HEK293 (cell line): ENCODE measurements around the gene PGPEP1.

ENCODE experiments used
- AEBP2 ChIP-seq: fragments of 450-650 bp; formaldehyde crosslinking; IDR thresholded peaks from 2 replicates; pipeline ENCODE4 v1.5.1; 2016; ENCODE audit warnings: missing biosample characterization, missing genetic modification characterization, borderline replicate concordance
- CTCF ChIP-seq: fragments of 450-650 bp; formaldehyde crosslinking; IDR thresholded peaks from 2 replicates; pipeline ENCODE4 v1.5.1; 2016; ENCODE audit warnings: missing biosample characterization, missing genetic modification characterization
- GLI2 ChIP-seq: fragments of 450-650 bp; formaldehyde crosslinking; IDR thresholded peaks from 2 replicates; pipeline ENCODE4; 2017; ENCODE audit warnings: missing biosample characterization, missing genetic modification characterization, low read depth, borderline replicate concordance
- GLI4 ChIP-seq: fragments of 450-650 bp; formaldehyde crosslinking; IDR thresholded peaks from 2 replicates; pipeline ENCODE4 v1.5.1; 2016; ENCODE audit warnings: missing biosample characterization, missing genetic modification characterization
- GLIS2 ChIP-seq: fragments of 450-650 bp; formaldehyde crosslinking; IDR thresholded peaks from 2 replicates; pipeline ENCODE4 v1.5.1; 2016; ENCODE audit warnings: missing biosample characterization, missing genetic modification characterization
- HOXA7 ChIP-seq: sonication (generic); formaldehyde crosslinking; IDR thresholded peaks from 2 replicates; pipeline ENCODE4 v1.8.1; 2022; ENCODE audit warnings: missing genetic modification reagents, borderline replicate concordance
- KLF7 ChIP-seq: fragments of 450-650 bp; formaldehyde crosslinking; IDR thresholded peaks from 2 replicates; pipeline ENCODE4 v1.5.1; 2016; ENCODE audit warnings: missing biosample characterization, missing genetic modification characterization, borderline replicate concordance
- SALL2 ChIP-seq: fragments of 450-650 bp; formaldehyde crosslinking; IDR thresholded peaks from 2 replicates; pipeline ENCODE4 v1.5.0; 2017; ENCODE audit warnings: missing biosample characterization, mild to moderate bottlenecking, missing genetic modification characterization, borderline replicate concordance
- SCRT1 ChIP-seq: fragments of 450-650 bp; formaldehyde crosslinking; IDR thresholded peaks from 2 replicates; pipeline ENCODE4 v1.5.1; 2016; ENCODE audit warnings: missing biosample characterization, missing genetic modification characterization, borderline replicate concordance
- TCF7L2 ChIP-seq: IDR thresholded peaks from 2 replicates; pipeline ENCODE4 v1.6.1; 2011; ENCODE audit warnings: low read depth, mild to moderate bottlenecking, inconsistent platforms, low read length, moderate library complexity, borderline replicate concordance
- ZBTB11 ChIP-seq: fragments of 450-650 bp; formaldehyde crosslinking; conservative IDR thresholded peaks from 2 replicates; pipeline ENCODE4 v1.5.1; 2016; ENCODE audit warnings: low read depth, missing biosample characterization, missing genetic modification characterization
- ZBTB17 ChIP-seq: fragments of 450-650 bp; formaldehyde crosslinking; IDR thresholded peaks from 2 replicates; pipeline ENCODE4 v1.5.1; 2016; ENCODE audit warnings: missing biosample characterization, missing genetic modification characterization
- ZBTB8A ChIP-seq: fragments of 450-650 bp; formaldehyde crosslinking; IDR thresholded peaks from 2 replicates; pipeline ENCODE4 v1.5.1; 2016; ENCODE audit warnings: missing biosample characterization, missing genetic modification characterization
- ZFP41 ChIP-seq: fragments of 450-650 bp; formaldehyde crosslinking; IDR thresholded peaks from 2 replicates; pipeline ENCODE4 v1.5.1; 2016; ENCODE audit warnings: missing biosample characterization, missing genetic modification characterization, borderline replicate concordance
- ZNF132 ChIP-seq: fragments of 450-650 bp; formaldehyde crosslinking; IDR thresholded peaks from 2 replicates; pipeline ENCODE4 v1.5.1; 2017; ENCODE audit warnings: missing biosample characterization, missing genetic modification characterization, borderline replicate concordance
- ZNF133 ChIP-seq: fragments of 450-650 bp; formaldehyde crosslinking; IDR thresholded peaks from 2 replicates; pipeline ENCODE4 v1.5.1; 2016; ENCODE audit warnings: missing biosample characterization, missing genetic modification characterization
- ZNF138 ChIP-seq: fragments of 450-650 bp; formaldehyde crosslinking; IDR thresholded peaks from 2 replicates; pipeline ENCODE4 v1.5.1; 2016; ENCODE audit warnings: missing biosample characterization, missing genetic modification characterization, borderline replicate concordance
- ZNF398 ChIP-seq: fragments of 450-650 bp; formaldehyde crosslinking; IDR thresholded peaks from 2 replicates; pipeline ENCODE4 v1.5.1; 2017; ENCODE audit warnings: missing biosample characterization, missing genetic modification characterization
- ZNF488 ChIP-seq: fragments of 450-650 bp; formaldehyde crosslinking; IDR thresholded peaks from 2 replicates; pipeline ENCODE4 v1.5.1; 2016; ENCODE audit warnings: missing biosample characterization, missing genetic modification characterization
- ZNF501 ChIP-seq: fragments of 450-650 bp; formaldehyde crosslinking; IDR thresholded peaks from 2 replicates; pipeline ENCODE4 v1.5.1; 2016; ENCODE audit warnings: missing biosample characterization, missing genetic modification characterization
- ZNF513 ChIP-seq: fragments of 450-650 bp; IDR thresholded peaks from 2 replicates; pipeline ENCODE4 v1.5.1; 2018; ENCODE audit warnings: missing biosample characterization, missing genetic modification characterization
- ZNF596 ChIP-seq: fragments of 450-650 bp; IDR thresholded peaks from 2 replicates; pipeline ENCODE4 v1.5.0; 2018; ENCODE audit warnings: missing biosample characterization, mild to moderate bottlenecking, missing genetic modification characterization, moderate library complexity
- ZNF660 ChIP-seq: fragments of 450-650 bp; IDR thresholded peaks from 2 replicates; pipeline ENCODE4 v1.5.1; 2018; ENCODE audit warnings: missing biosample characterization, mild to moderate bottlenecking, missing genetic modification characterization
- ZNF670 ChIP-seq: fragments of 450-650 bp; formaldehyde crosslinking; IDR thresholded peaks from 2 replicates; pipeline ENCODE4 v1.5.1; 2016; ENCODE audit warnings: missing biosample characterization, missing genetic modification characterization, low read depth
- ZNF747 ChIP-seq: fragments of 450-650 bp; formaldehyde crosslinking; IDR thresholded peaks from 2 replicates; pipeline ENCODE4 v1.5.1; 2016; ENCODE audit warnings: missing biosample characterization, missing genetic modification characterization
- ZNF76 ChIP-seq: fragments of 450-650 bp; formaldehyde crosslinking; IDR thresholded peaks from 2 replicates; pipeline ENCODE4; 2016; ENCODE audit warnings: low read depth, missing biosample characterization, missing genetic modification characterization, borderline replicate concordance
- ZNF792 ChIP-seq: fragments of 450-650 bp; formaldehyde crosslinking; IDR thresholded peaks from 2 replicates; pipeline ENCODE4 v1.5.1; 2016; ENCODE audit warnings: missing biosample characterization, missing genetic modification characterization
- ZNF843 ChIP-seq: fragments of 450-650 bp; formaldehyde crosslinking; IDR thresholded peaks from 2 replicates; pipeline ENCODE4 v1.5.1; 2016; ENCODE audit warnings: missing biosample characterization, missing genetic modification characterization

The PGPEP1 gene

GRCh38 chr19:18340990-18341868 is 831 bp downstream of the PGPEP1 start (continued):
- TF ChIP-seq ZNF488 (tag by site-specific recombination), result no peak
- TF ChIP-seq ZNF843 (tag by site-specific recombination), result no peak
- TF ChIP-seq GLIS2, result peak; percentile 89
- no peak for TF ChIP-seq ZNF513 (tag by site-specific recombination)
- TF ChIP-seq ZNF670 (tag by site-specific recombination), result no peak
- TF ChIP-seq ZNF747 (tag by site-specific recombination), result no peak
- no peak for TF ChIP-seq GLI4 (tag by site-specific recombination)
- TF ChIP-seq ZBTB11 (tag by site-specific recombination), result peak; percentile 65
- no peak for TF ChIP-seq AEBP2 (tag by site-specific recombination)
- TF ChIP-seq ZNF76 (tag by site-specific recombination), result no peak
- TF ChIP-seq ZNF398, result peak; percentile 52; the same call in 1 of the 2 replicates
- no peak for TF ChIP-seq ZNF596
- peak; percentile 38; the same call in 1 of the 2 replicates for TF ChIP-seq ZNF660 (tag by site-specific recombination)
- TF ChIP-seq GLI2 (tag by site-specific recombination), result no peak
- TF ChIP-seq ZFP41, result no peak
- peak; percentile 70 for TF ChIP-seq SCRT1
- no peak for TF ChIP-seq ZBTB17 (tag by site-specific recombination)
- no peak for TF ChIP-seq ZNF792 (tag by site-specific recombination)
- TF ChIP-seq ZNF133 (tag by site-specific recombination), result no peak
- no peak for TF ChIP-seq TCF7L2
- TF ChIP-seq ZNF138, result no peak
- no peak for TF ChIP-seq ZNF132 (tag by site-specific recombination)
- no peak for TF ChIP-seq HOXA7 (CRISPR knock-in tag)
- TF ChIP-seq ZNF501 (tag by site-specific recombination), result no peak
- no peak for TF ChIP-seq KLF7 (tag by site-specific recombination)
- no peak for TF ChIP-seq SALL2 (tag by site-specific recombination)
- TF ChIP-seq CTCF (tag by site-specific recombination), result 0 out of 2 replicates have a peak, but pooled peaks have one; percentile 8
- 0 out of 2 replicates have a peak, but pooled peaks have one; percentile 10 for TF ChIP-seq ZBTB8A (tag by site-specific recombination)
